Fibroblast of skin of abdomen (primary cell): ENCODE data around the gene SPPL2B.
A peak's percentile ranks its signal among the peaks of the same experiment; 100 is the strongest.
"Not testable (repeated sequence)": the region's sequence is repeated elsewhere in the genome, so short reads cannot be mapped to it uniquely, and the experiment has no call there.

Experiments
- DNase-seq: peaks from one replicate; pipeline ENCODE4 v3.0.0-alpha.2; 2013

Gene SPPL2B

DNA sequence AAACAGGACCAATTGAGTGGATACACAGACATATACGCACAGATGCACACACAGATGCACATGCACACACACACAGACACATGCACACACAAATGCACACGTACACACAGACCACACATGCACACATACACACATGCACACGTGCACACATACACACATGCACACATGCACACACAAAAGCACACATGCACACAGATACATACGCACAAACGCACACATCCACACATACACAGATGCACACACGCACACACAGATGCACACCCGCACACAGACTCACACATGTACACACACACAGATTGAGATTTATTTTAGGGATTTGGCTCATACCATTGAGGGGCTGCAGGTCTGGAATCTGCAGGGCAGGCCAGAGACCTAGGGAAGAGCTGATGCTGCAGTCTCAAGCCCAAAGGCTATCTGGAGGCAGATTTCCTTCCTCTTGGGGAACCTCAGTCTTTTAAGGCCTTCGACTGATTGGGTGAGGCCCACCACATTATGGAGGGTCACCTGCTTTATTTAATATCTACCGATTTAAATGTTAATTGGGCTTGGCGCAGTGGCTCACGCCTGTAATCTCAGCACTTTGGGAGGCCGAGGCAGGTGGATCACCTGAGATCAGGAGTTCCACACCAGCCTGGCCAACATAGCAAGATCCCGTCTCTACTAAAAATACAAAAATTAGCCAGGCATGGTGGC, 54.2 kb downstream of the SPPL2B start:
- no peak for DNase-seq

- peak; percentile 85 for DNase-seq
Observed at GRCh38 chr19:2385053-2385721, 56.7 kb downstream of the SPPL2B start.

GRCh38 chr19:2387367-2388288, 59.1 kb downstream of the SPPL2B start:
- peak; percentile 27 for DNase-seq

DNA sequence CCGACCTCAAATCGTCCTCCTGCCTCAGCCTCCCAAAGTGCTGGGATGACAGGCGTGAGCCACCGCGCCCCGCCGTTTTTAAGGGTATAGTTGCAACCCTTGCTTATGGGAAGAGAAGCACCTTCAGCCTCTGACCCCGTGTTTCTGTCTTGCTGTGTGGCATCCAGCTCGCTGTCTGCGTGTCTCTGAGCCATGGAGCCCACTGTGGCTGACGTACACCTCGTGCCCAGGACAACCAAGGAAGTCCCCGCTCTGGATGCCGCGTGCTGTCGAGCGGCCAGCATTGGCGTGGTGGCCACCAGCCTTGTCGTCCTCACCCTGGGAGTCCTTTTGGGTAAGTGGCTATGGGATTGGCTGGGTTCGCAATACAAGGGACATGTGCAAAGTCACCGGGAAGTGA, 61.1 kb downstream of the SPPL2B start:
- DNase-seq, result no peak

DNA sequence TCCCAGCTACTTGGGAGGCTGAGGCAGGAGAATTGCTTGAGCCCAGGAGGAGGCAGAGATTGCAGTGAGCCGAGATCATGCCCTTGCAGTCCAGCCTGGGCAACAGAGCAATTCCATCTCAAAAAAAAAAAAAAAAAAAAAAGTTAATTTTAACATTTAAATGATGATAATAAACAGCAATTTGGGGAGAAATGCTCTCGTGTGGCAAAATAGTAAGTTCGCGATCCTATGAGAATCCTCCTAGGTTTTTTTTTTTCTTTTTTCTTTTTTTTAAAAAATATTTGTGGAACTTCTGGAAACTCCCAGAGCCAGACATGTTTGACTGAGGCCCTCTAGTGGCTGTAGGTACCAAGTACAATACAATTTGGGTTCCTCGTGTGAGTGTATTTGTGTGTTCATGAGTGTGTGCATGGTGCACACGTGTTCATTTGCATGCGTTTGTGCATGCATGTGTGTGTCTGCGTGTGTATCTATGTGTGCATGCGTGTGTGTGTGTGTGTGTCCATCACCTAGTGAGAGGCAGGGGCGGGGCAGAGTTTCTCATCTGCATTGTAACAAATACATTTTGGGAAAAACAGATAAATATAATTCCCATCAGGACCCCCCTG, 62.7 kb downstream of the SPPL2B start:
- peak; percentile 72 for DNase-seq

DNA sequence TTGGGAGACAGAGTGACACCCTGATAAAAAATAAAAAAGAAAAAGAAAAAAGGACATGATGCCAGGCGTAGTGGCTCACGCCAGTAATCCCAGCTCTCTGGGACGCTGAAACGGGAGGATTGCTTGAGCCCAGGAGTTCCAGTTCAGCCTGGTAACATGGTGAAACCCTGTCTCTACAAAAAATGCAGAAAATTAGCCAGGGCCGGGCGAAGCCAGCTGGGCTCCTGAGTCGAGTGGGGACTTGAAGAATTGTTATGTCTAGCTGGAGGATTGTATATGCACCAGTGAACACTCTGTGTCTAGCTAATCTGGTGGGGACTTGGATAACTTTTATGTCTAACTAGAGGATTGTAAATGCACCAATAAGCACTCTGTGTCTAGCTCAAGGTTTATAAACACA, 63.9 kb downstream of the SPPL2B start:
- DNase-seq, result no peak

GRCh38 chr19:2392899-2393298, 64.4 kb downstream of the SPPL2B start:
- not testable (repeated sequence) for DNase-seq

- no peak for DNase-seq
Observed at GRCh38 chr19:2394054-2394441, 65.6 kb downstream of the SPPL2B start.

DNA sequence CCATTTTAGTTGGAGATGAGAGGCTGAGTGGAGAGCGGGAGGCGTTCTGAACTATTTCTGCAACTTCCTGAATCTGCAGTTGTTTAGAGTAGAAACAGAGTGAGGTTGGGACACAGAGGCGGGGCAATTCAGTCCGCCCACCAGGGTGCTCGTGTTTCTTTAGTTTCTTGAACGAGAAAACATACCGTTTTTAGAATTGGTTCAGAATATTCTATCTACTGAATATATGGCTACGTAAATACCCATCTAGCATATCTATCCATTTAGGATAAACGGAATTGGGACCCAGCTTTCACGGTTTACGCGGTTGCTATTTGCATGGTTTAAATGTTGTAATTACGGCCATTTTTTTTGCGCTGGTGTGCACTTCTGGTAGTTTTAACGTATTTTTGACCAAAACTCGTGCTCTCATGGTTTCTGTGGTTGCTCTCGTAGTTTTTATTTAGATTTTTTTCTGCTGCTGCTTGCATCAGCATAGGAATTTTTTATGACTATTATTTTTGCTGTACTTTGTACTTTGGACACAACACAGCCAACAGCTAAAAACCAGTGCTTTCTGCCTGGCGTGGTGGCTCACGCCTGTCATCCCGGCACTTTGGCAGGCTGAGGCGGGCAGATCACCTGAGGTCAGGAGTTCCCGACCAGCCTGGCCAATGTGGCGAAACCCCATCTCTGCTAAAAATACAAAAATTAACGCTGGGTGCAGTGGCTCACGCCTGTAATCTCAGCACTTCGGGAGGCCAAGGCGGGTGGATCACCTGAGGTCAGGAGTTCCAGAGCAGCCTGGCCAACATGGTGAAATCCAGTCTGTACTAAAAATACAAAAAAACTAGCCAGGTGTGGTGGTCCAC, 66.2 kb downstream of the SPPL2B start:
- no peak for DNase-seq

DNA sequence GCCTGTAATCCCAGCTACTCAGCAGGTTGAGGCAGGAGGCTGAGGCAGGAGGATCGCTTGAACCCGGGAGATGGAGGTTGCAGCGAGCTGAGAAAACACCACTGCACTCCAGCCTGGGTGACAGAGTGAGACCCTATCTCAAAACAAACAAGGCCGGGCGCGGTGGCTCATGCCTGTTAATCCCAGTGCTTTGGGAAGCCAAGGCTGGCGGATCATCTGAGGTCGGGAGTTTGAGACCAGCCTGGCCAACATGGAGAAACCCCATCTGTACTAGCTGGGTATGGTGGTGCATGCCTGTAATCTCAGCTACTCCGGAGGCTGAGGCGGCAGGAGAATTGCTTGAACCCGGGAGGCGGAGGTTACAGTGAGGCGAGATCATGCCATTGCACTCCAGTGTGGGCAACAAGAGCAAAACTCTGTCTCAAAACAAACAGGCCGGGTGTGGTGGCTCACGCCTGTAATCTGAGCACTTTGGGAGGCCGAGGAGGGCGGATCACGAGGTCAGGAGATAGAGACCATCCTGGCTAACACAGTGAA, 66.9 kb downstream of the SPPL2B start:
- not testable (repeated sequence) for DNase-seq

DNA sequence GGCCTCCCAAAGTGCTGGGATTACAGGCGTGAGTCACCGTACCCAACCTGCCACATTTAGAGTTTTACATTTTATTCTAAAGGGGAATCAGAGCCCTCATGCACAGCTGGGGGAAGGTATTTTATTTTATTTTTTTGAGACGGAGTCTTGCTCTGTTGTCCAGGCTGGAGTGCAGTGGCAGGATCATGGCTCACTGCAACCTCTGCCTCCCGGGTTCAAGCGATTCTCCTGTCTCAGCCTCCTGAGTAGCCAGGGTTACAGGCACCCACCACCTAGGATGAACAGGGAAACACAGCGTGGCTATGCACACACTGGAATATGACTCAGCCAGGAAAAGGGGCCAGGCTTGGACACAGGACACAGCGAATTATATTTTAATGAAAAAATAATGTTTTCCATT, 68.7 kb downstream of the SPPL2B start:
- DNase-seq, result not testable (repeated sequence)

DNA sequence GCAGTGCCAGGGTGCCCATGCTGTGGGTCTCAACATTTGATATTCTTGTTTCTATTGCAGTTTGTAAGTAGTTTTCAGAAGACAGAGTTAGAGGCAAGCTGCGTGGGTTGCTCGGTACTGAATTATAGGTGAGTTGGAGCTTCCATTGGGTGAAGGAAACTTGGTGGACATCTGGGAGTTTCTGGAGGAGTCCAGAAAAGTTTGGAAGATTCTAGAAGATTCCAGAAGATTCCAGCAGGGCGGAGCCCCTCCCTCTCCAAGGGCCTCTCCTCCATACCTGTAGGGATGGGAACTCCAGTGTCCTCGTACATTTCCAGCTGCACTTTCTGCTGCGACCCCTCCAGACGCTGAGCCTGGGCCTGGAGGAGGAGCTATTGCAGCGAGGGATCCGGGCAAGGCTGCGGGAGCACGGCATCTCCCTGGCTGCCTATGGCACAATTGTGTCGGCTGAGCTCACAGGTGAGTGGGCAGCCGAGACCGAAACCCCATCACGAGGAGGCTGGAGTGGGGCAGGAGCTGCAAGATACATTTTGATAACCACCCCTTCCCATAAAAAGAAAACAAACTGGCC, 70.3 kb downstream of the SPPL2B start:
- DNase-seq, result no peak

- no peak for DNase-seq
Observed at GRCh38 chr19:2399582-2399981, 71.1 kb downstream of the SPPL2B start.
